NCI-H2029 treated with DMSO at 0.1 percent for 48 hours (cell line): ENCODE results near the gene TRMT1L.

Experiments used
- DNase-seq: peaks from one replicate; lab custom pipeline; 2025; lab: John Stamatoyannopoulos, UW

Gene TRMT1L

DNA sequence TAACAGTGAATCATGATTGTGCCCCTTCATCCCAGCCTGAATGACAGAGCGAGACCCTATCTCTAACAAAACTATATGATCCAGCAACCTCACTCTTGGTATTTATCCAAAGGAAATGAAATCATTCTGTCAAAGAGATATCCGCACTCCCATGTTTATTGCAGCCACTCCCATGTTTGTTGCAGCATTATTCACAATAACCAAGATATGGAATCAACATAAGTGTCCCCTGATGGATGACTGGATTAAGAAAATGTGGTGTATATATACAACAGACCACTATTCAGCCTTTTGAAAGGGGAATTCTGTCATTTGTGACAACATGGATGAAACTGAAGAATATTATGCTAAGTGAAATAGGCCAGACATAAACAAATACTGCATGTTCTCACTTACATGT lies 44.4 kb downstream of the TRMT1L start:
- no peak for DNase-seq

DNA sequence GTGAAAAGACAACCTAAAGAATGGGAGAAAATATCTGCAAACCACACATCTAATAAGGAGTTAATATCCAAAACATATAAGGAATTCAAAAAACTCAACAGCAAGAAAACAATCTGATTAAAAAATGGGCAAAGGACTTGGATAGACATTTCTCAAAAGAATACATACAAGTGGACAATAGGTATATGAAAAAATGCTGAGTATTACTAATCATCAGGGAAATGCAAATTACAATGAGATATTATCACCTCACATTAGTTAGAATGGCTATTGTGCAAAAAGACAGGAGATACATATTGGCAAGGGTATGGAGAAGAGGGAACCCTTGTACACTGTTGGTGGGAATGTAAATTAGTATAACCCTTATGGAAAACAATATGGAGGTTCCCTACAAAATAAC lies 44.9 kb downstream of the TRMT1L start:
- no peak for DNase-seq

DNA sequence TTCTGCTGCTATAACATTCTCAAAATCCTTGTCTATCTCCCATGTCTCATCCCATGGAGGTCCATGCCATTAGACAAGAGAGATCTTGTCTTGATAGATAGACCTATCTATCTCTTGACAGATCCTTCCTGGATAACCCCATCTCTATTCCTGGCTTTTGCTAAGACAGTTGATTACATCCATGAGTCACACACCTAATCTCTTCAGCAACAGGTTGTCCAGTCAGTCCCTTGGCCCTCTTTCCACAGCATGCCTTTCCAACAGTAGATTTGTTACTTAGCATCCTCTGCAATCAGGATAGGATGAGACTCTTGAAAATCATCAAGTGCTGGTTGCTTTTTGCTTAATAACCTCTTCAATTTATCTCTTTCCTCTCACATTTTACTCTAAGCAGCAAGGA lies 46.6 kb downstream of the TRMT1L start:
- no peak for DNase-seq

DNA sequence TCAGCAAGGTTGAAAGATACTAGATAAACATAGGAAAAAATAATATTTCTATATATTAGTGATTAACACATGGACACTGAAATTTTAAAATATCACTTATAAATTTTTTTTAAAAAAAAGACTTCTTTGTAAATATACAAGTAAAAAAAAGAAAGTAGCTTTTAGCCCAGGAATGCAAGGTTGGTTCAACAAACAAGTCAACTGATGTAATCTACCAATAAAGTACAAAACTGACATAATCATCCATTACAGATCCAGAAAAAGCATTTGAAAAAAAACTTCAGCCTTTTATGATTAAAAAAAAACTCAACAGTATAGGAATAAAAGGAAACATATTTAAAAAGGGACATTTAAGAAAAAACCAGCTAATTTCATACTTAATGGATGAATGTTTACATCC lies 48.4 kb downstream of the TRMT1L start:
- no peak for DNase-seq

DNA sequence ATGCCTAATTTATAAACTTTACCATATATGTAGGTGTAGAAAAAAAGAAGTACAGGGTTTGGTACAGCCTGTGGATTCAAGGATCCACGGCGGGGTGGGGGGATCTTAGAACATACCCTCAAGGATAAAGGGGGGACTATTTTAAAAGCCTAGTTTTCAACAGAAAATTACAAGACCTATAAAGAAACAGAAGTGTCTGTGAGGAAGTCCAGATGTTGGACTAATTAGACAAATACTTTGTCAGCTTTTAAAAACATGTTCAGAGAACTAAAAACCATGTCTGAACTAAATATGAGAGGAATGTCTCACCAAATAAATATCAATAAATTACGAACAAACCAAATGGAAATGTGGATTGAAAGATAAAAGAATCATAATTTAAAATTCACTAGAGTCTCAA lies 51.6 kb downstream of the TRMT1L start:
- DNase-seq, result no peak

DNA sequence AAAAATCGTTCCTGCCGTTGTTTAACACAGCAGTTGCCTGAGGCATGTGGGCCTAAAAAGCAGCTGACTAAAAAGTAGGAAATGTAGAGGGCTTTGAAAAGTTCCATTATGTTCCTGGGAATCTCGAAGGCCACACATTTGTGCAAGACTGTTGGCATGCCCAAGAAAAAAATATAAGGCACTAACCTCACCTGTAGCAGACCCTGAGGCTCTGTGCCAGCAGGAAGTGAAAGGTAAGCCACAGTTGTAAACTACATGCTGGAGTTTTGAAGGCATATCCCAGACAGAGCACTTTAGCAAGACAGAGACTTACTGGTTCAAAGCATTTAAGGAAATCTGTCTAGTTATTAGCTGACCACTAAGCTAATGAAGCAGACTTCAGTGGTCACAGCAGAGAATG lies 52.7 kb downstream of the TRMT1L start:
- no peak for DNase-seq

DNA sequence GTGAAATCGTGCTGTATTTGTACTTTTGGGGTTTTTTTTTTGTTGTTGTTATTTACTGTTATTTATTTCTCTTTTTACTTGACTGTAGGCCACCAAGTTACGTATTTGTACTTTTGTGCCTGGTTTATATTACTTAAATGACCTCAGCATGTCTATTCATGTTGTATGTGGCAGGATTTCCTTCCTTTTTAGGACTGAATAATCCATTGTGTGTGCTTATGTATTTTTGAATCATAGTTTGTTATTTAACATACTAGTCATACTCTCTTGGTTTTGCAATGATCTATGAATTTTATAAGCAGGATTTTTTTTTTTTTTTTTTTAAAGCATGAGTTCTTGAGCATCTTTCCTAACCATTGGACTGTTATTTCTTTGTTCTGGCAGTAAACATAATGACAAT lies 60.2 kb downstream of the TRMT1L start:
- DNase-seq, result no peak

DNA sequence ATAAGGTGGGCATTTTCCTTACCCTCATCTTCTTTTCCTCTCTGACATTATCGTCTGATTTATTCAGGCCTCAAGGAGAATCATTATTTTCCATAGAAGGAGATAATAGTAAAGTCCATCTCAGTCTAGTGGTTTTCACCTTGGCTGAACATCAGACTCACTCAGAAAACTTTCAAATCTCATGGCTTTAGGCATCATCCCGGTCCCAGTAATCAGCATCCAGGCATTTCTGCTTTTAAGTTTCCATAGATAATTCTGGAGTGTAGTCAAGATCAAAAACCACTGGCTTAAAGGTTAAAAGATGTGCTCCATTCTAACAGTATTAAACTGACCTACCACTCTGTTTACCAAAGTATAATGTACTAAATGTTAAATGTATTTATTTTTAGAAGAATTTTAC lies 62.0 kb downstream of the TRMT1L start:
- DNase-seq, result no peak

DNA sequence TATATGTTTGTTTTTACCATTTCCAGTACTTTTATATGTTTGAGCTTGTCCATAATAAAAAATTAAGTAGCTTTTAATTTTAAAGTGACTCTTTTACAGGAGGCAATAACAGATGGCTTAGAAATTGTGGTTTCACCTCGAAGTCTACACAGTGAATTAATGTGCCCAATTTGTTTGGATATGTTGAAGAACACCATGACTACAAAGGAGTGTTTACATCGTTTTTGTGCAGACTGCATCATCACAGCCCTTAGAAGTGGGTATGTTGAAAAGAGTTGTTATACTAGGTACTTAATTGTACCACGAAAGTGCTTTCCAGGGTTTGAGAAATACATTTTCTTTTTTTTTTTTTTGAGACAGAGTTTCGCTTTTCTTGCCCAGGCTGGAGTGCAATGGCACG lies 65.3 kb downstream of the TRMT1L start:
- DNase-seq, result no peak

DNA sequence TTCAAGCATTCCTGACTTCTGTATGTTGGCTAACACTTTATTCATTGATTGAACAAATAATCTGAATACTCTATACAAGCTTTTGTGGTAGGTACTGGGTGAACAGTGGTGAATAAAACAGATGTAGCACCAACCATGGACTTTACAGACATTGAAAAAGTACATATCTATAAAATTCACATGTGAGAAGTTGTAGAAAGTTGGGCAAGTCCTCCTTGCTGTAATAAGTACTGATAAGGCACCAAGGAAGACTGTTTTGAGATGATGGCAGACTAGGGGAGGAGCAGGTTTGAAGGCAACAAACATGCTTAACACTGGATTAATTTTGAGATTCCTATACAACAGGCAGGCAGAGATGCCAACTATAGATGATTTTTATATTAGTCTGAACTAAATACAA lies 69.0 kb downstream of the TRMT1L start:
- DNase-seq, result no peak

DNA sequence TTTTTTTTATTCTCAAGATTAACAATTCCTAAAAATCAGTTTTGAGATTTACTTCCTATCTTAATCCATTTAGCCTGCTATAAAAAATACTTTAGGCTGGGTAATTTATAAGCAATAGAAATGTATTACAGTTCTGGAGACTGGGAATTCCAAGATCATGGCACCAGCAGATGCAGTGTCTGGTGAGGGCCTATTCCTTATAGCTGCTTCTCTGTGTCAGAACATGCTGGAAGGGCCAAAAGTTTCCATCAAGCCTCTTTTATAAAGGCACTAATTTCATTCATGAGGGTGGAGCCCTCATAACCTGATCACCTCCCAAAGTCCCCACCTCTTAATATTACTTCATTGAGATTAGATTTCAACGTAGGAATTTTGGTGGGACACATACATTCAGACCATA lies 69.7 kb downstream of the TRMT1L start:
- DNase-seq, result no peak

DNA sequence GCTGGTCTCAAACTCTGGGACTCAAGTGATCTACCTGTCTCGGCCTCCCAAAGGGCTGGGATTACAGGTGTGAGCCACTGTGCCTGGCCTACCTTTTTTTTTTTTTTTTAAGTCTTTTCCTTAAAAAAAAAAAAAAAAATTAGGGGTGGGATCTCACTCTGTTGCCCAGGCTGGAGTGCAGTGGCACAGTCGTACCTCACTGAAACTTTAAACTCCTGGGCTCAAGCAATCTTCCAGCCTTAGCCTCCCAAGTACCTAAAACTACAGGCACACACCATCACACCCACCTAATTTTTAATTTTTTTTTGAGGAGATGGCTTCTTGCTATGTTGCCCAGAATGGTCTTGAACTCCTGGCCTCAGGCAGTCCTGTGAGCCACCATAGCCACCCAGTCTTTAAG lies 72.9 kb downstream of the TRMT1L start:
- no peak for DNase-seq

DNA sequence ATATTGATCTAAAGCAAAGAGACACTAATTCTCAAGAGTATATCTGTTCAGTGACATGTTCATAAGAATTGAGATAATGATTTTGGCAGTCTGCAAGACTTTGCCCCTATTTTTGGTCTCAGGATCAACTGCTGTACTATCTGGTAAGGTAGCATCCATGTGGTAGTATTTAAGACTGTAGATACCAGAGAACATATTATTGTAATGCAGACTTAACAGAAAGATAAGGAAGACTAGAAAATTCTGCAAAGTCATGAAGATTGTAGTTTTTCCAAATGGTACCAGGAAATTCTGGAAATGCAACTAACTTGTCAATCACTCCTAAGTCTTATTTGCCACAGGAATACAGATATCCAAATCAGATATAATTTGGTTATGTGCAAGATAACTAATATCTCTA lies 76.3 kb downstream of the TRMT1L start:
- no peak for DNase-seq

DNA sequence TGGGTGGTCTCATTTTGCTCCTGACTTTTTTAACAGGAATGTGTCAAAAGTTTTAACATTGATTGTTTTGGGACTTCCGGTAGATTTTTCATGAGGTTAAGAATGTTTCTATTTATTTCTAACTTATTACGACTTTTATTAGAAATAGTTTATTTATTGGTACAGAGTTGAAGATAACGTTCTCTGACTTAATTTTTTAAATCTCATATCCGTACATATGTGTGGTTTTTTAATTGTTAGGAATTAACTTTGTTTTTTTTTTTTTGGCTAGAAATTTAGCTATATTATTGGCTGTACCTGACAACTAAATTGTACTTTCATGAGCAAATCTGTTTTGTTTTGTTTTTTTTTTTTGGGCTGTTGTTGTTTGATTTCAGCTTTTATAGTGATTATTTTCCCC lies 79.4 kb downstream of the TRMT1L start:
- no peak for DNase-seq

DNA sequence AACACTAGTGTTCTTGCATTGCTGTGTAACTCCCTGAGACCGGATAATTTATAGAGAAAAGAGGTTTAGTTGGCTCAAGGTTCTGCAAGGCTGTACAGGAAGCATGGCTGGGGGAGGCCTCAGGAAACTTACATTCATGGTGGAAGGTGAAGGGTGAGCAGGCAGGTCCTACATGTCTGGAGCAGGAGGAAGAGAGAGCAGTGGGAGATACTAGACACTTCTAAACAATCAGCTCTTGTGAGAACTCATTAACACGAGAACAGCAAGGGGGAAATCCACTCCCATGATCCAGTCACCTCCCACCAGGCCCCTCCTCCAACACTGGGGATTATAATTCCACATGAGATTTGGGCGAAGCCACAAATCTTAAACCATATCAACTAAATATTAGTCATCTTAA lies 81.3 kb downstream of the TRMT1L start:
- no peak for DNase-seq

DNA sequence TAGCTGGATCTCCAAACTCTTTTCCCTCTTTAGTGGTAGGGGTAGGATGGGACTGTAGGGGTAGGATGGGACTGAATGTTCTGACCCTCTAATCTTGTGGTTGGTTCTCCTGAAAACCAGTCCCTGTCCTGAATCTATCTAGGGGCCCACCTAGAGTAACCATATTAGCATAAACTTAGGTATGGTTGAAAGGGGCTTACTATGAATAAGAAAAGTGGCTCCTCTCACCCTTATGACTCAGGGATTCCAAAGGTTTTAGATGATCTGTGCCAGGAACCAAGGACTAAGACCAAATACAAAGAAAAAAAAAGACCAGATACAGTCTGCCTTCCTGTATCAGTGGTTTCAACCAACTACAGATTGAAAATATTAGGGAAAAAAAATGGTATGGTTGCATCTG lies 82.4 kb downstream of the TRMT1L start:
- no peak for DNase-seq

DNA sequence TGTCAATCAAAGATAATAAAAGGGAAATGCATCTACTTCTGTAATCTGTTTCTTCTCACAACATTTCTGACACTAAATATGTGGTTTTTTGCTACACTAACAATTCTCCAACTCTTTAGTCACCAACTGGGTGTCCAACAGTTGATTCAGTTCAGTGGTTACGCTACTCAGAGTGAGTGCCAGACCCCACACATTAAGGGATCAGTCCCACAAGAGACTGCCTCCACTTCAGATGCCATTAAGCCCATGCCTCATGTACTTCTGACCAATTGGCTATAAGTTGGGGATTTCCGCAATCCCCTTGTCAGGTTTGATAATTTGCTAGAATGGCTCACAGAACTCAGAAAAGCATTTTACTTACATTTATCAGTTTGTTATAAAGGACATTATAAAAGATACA lies 83.0 kb downstream of the TRMT1L start:
- DNase-seq, result no peak

DNA sequence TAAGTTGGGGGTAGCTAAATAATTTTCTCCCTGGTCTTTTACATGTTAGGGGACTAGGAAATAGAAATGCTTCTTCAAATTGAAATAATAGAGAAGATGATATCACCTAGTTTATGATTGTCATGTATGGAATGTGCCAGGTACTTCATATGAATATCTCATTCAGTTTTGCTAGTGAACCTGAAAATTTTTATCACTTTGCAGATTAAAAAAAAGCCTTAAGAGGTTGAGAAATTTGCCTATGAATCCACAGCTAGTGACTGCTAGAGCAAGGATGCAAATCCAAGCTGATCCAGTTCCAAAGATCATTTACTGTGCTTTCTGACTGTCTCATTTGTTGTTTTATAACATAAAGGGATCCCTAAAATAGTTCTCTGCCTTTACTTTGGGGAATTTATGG lies 86.7 kb downstream of the TRMT1L start:
- no peak for DNase-seq

DNA sequence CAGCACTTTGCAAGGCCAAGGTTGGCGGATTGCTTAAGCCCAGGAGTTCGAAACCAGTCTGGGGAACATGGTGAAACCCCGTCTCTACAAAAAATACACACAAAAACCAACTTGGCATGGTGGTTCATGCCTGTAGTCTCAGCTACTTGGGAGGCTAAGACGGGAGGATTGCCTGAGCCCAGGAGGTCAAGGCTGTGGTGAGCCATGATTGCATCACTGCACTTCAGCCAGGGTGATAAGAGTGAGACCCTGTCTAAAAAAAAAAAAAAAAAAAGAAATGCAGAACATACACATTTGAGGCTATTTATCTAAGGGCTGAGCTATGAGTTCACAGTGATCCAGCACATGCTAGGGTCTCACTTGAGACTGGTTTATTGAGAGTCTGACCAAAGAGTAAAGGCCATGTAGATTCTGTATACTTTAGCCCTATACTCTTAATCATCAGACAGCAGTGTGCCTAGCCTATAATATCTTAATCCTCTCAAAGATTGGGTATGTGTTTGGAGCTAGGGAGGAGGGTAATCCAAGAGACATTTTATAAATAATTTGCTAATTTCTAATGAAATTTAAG lies 87.5 kb downstream of the TRMT1L start:
- DNase-seq, result no peak

DNA sequence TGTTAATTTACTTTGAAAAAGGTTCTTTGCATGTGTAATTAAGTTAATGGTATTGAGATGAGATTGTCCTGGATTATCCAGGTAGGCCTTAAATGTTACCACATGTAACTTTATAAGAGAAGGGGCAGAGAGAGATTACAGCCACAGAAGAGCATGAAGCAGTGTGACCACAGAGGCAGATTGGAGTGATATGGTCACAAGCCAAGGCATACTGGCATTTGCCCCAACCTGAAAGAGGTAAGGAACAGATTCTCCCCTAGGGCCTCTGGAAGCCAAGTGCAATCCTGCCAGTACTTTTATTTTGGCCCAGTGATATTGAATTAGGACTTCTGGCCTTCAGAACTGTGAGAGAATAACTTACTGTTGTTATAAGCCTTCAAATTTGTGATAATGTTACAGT lies 88.4 kb downstream of the TRMT1L start:
- DNase-seq, result no peak
